Vagina (tissue), 2 donors: ENCODE results near the gene PLEKHG3.

Experiments used
- CTCF ChIP-seq, 3 experiments: fragments of 450-650 bp in 2 of 3; fragments of 200-600 bp in 1 of 3; sonication (generic) in 1 of 3; IDR thresholded peaks; one replicate each; pipeline ENCODE4 v1.5.1; 2017 to 2019; ENCODE audit warnings: antibody characterized with exemption in 3 of 3, mild to moderate bottlenecking in 2 of 3, moderate library complexity in 2 of 3
- POLR2A ChIP-seq, 2 donors: fragments of 450-650 bp; IDR thresholded peaks; one replicate each; pipeline ENCODE4 v1.6.1; 2017; ENCODE audit warnings: antibody characterized with exemption in 2 of 2, mild to moderate bottlenecking in 2 of 2, moderate library complexity in 2 of 2
- POLR2AphosphoS5 ChIP-seq, 2 donors: sonication (generic); formaldehyde crosslinking; IDR thresholded peaks; one replicate each; pipeline ENCODE4 v1.9.0; 2017; ENCODE audit warnings: antibody characterized with exemption in 2 of 2, mild to moderate bottlenecking in 2 of 2, low read depth in 1 of 2; ENCODE audit not compliant: insufficient read depth in 1 of 2

GRCh38 chr14:64752909-64753308 lies 48.7 kb downstream of the PLEKHG3 start:
- TF ChIP-seq CTCF (IDR thresholded peaks at IDR 0.05) (no peak), POLR2AphosphoS5 (IDR thresholded peaks at IDR 0.05; ENCODE audit: insufficient read depth in 1 of 2, low read depth in 1 of 2) (no peak), POLR2A (IDR thresholded peaks at IDR 0.05) (no peak)
